Retinal pigment epithelial cell (primary cell): ENCODE measurements around the gene IL17REL.

ENCODE experiments used
- DNase-seq: peaks from one replicate; pipeline ENCODE4 v3.0.0-alpha.2; 2010; ENCODE audit warnings: low read depth
- H3K4me3 ChIP-seq: 2 replicates; pipeline ENCODE4 v1.5.1; 2011; ENCODE audit warnings: mild to moderate bottlenecking, low read length, control low read depth, moderate library complexity
- TF ChIP-seq, protein P1 (sequence below): conservative IDR thresholded peaks from 2 replicates; pipeline ENCODE4 v1.5.1; 2011; ENCODE audit warnings: low read depth, low read length, control low read depth, inconsistent platforms

IL17REL gene

DNA sequence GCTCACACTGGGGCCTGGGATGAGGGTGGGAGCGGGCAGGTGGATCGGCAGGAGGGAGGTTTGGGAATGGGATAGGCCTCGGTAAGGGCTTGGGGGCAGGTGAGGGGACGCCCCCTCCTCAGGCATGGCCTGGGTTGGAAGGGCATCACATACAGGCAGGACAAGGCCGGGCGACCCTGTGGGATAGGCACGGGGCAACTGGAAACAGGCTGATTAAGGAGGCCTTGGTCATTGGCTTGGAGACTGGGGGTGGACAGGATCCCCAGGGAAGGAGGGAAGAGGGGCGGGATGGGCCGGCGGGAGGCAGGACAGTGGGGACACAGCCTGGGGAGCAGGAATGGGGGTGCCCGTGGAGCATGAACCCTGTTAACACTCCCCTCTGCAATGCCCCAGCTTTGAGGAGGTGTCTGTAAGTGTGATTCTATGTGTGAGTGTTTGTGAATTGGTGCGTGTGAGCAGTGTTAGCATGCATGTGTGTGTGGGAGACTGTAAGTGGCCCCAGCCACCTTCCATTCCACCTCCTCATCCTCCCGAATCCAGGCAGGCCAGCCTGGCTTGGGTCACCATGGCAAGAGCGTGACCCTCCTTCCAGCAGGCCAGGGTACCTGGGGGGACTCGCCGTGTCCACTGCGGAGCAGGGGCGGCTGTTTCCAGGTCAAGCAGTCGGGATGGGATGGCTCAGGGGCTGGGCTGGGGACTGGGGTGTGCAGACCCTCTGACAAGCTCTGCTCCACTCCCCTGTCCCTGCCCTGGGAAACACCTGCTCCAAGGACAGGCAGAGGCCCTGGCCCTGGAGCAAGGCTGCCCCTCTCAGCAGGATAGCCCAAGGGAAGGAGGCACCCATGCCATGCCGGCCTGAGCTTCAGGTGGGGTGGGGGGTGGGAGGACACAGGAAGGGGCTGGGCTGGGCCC is 55.4 kb downstream of the IL17REL start:
- TF ChIP-seq, protein P1, sequence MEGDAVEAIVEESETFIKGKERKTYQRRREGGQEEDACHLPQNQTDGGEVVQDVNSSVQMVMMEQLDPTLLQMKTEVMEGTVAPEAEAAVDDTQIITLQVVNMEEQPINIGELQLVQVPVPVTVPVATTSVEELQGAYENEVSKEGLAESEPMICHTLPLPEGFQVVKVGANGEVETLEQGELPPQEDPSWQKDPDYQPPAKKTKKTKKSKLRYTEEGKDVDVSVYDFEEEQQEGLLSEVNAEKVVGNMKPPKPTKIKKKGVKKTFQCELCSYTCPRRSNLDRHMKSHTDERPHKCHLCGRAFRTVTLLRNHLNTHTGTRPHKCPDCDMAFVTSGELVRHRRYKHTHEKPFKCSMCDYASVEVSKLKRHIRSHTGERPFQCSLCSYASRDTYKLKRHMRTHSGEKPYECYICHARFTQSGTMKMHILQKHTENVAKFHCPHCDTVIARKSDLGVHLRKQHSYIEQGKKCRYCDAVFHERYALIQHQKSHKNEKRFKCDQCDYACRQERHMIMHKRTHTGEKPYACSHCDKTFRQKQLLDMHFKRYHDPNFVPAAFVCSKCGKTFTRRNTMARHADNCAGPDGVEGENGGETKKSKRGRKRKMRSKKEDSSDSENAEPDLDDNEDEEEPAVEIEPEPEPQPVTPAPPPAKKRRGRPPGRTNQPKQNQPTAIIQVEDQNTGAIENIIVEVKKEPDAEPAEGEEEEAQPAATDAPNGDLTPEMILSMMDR: no peak
- H3K4me3 ChIP-seq: no peak overlapping the region
- no peak for DNase-seq

DNA sequence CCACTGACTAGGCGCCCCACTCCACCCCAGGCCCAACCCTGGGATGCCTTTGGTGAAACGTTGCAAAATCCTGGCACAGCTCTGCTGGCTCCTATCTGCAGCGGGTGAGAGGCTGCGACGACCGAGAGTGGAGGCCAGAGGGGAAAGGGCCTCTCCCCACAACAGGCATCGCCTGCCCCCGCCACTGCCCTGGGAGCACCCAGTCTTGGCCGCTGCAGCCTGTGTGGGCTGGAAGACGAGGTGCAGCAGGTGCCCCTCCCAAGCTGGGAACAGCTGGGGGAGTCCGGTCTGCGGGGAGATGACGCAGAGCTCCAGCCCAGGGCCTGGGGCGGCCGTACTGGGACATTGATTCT is 56.2 kb downstream of the IL17REL start:
- DNase-seq: no peak
- H3K4me3 ChIP-seq: no peak overlapping the region
- TF ChIP-seq, protein P1: no peak

DNA sequence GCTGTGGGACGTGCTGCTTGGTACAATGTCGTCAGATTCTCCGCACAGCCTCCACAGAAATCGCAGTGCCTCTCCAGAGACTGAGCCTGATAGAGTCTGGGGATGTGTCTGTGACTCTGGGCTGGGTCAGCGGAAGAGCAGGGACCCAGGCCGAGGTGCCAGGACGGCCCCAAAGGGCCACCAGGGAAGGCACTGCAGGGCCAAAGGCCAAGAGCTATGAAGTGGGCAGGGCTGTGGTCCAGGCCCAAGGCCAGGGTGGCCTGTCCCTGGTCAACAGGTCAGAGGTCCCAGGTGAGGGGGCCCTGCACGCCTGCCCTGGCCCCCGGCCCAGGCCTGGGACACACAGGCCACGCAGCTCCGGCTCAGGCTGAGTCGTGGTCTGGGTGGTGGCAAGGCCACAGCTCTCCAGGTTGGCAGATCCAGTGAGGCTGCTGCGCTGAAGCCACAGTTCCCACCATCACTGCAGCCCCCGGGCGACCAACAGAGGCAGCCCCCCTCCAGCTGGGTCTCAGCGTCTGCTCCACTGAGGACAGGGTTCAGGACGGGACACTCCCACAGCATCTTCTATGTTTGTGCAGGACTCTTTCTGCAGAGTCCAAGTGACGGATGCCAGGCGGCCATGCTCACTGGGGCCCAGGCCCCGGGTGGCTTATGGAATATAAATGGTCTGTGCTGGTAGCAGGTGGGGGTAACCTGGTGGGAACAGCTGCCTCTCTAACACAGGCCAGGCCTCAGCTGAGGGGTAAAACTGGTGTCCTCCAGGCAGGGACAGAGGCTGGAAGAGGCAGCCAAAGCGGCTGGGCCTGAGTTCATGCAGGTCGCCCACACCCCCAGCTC is 56.8 kb downstream of the IL17REL start:
- H3K4me3 ChIP-seq: no peak overlapping the region
- TF ChIP-seq, protein P1: no peak
- no peak for DNase-seq

DNA sequence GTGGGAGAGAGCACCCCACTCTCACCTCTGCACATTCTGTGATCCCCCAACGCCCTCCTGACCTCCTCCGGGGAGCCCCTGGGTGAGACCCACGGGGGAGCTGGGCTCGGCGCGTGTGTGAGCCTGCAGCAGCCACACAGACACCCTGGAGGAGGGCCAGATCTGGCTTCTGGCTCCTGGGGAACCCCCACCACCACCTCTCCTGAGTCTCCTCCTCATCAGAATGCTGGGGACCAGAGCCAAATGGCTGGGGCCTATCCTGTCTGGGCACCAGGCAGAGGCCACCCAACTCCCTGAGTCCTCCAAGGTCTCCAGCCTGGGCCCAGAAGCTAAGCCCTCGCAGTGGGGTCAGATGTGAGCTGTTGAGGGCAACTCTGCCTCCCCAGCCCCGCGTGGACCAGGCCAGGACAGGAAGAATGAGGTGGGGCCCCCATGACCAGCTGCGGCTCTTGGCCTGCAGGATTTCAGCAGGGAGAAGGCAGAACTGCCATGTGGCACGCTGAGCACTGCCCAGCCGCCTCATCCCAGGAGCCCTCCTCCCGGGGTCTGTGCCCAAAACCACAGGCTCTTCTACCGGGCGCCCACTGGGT is 57.5 kb downstream of the IL17REL start:
- TF ChIP-seq, protein P1: no peak
- DNase-seq: no peak
- H3K4me3 ChIP-seq: no peak overlapping the region

DNA sequence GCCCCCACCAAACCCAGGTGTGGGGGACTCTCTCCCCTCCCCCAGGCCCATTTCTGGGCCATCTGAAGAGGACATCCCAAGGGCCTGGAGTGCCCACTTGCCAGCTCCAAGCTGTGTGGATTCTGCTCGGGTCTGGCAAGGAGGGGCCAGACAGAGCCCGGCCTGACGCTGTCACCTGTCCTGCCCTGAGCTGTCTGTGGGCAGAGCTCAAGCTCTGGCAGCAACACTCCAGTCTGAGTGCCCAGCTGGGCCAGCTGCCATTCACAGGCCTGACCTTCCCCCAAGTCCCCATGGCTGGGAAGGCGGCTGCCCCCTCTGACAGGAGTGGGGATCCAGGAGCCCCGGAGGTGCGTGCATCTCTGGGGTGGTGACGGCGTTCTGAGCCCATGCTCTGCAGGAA is 58.2 kb downstream of the IL17REL start:
- DNase-seq: no peak
- no peak overlapping the region for H3K4me3 ChIP-seq
- TF ChIP-seq, protein P1: no peak

DNA sequence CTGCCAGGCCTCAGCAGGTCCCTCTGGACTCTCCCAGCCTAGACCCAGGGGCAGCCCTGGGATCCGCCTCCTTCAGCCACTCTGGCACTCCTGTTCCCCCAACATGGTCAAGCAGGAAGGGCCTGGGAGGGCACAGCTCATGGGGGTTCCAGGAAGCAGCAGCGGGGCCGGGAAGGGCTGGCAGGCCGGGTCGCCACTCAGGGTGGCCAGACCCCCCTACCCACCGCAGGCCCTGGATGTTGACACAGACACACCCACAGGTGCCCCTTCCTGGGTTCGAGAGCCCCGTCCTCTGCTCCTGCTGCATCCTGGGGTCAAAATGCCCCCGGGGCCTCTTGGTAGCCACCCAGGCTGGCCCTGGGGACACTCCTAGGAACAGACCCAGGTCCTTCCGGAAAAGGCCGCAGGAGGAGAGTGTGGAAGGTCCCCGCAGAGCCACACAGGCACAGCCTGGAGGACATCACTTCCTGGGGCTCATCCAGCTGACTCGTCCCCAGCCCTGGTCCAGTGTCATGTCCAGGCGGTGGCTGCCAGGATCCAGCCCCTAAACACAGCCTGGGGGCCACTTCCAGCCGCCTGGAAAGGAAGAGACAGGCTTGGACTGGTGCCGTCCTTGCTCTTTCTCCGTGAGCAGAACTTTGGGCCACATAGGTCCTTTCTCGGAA is 58.8 kb downstream of the IL17REL start:
- no peak for DNase-seq
- no peak overlapping the region for H3K4me3 ChIP-seq
- TF ChIP-seq, protein P1: no peak
